GM12891 (cell line): ENCODE data around the gene TP53BP2.

ENCODE experiments used
- DNase-seq: peaks from one replicate; pipeline ENCODE4 v3.0.0; 2011; ENCODE audit warnings: low spot score; ENCODE audit not compliant: insufficient read length
- FAIRE-seq: peaks from 2 replicates; lab custom pipeline; 2011; peaks lifted over from hg19 to GRCh38; lab: Jason Lieb, UNC
- PAX5 ChIP-seq: IDR thresholded peaks from 2 replicates; pipeline ENCODE4 v1.6.1; 2011; ENCODE audit warnings: low read length, moderate library complexity, mild to moderate bottlenecking; ENCODE audit not compliant: insufficient read depth, severe bottlenecking
- POLR2A ChIP-seq: IDR thresholded peaks from 2 replicates; pipeline ENCODE4 v1.6.1; 2011; ENCODE audit warnings: low read depth, low read length, control low read depth
- POLR2AphosphoS5 ChIP-seq: IDR thresholded peaks from 2 replicates; pipeline ENCODE4 v1.6.1; 2011; ENCODE audit warnings: low read depth, low read length, control low read depth
- POU2F2 ChIP-seq: IDR thresholded peaks from 2 replicates; pipeline ENCODE4 v1.6.1; 2011; ENCODE audit warnings: low read depth, mild to moderate bottlenecking, control low read depth, low read length, moderate library complexity
- SPI1 ChIP-seq: IDR thresholded peaks from 2 replicates; pipeline ENCODE4 v1.6.1; 2011; ENCODE audit warnings: low read depth, low read length, control low read depth
- TAF1 ChIP-seq: IDR thresholded peaks from 2 replicates; pipeline ENCODE4 v1.6.1; 2011; ENCODE audit warnings: low read depth, low read length, control low read depth

The TP53BP2 gene

GRCh38 chr1:223832637-223832943 lies 13.2 kb downstream of the TP53BP2 start:
- peak; percentile 81 for FAIRE-seq

GRCh38 chr1:223831755-223832636 lies 13.8 kb downstream of the TP53BP2 start:
- no peak for TF ChIP-seq POU2F2
- TF ChIP-seq POLR2A = no peak
- TF ChIP-seq POLR2AphosphoS5 = no peak
- no peak for TF ChIP-seq TAF1
- no peak for TF ChIP-seq SPI1
- TF ChIP-seq PAX5 = no peak
- no peak for FAIRE-seq
- DNase-seq = no peak

More at GRCh38 chr1:223832637-223832943, 13.2 kb downstream of the TP53BP2 start:
- TF ChIP-seq POU2F2 (no peak), POLR2AphosphoS5 (no peak), PAX5 (no peak), TAF1 (no peak), SPI1 (no peak), POLR2A (no peak)
- DNase-seq = no peak

- no peak for DNase-seq
- TF ChIP-seq POU2F2 = no peak
- TF ChIP-seq POLR2A = no peak
- no peak for FAIRE-seq
Measured at GRCh38 chr1:223829678-223830077, 16.1 kb downstream of the TP53BP2 start.

GRCh38 chr1:223828162-223828848 lies 17.4 kb downstream of the TP53BP2 start:
- no peak for DNase-seq
- TF ChIP-seq POLR2A (no peak), PAX5 (no peak), SPI1 (no peak), POLR2AphosphoS5 (no peak), POU2F2 (no peak), TAF1 (no peak)
- no peak for FAIRE-seq

GRCh38 chr1:223827193-223827663 lies 18.5 kb downstream of the TP53BP2 start:
- no peak for TF ChIP-seq TAF1
- TF ChIP-seq PAX5 = no peak
- no peak for TF ChIP-seq POU2F2
- no peak for TF ChIP-seq SPI1
- TF ChIP-seq POLR2AphosphoS5 = no peak
- TF ChIP-seq POLR2A = no peak
- no peak for FAIRE-seq
- no peak for DNase-seq

GRCh38 chr1:223825767-223826748 lies 19.7 kb downstream of the TP53BP2 start:
- no peak for TF ChIP-seq POU2F2
- no peak for TF ChIP-seq PAX5
- TF ChIP-seq POLR2AphosphoS5 = no peak
- no peak for TF ChIP-seq POLR2A
- no peak for TF ChIP-seq SPI1
- no peak for TF ChIP-seq TAF1
- FAIRE-seq = no peak

GRCh38 chr1:223824712-223825111 lies 21.0 kb downstream of the TP53BP2 start:
- DNase-seq (no peak), FAIRE-seq (no peak)
- TF ChIP-seq POLR2AphosphoS5 (no peak), SPI1 (no peak), TAF1 (no peak), POU2F2 (no peak), POLR2A (no peak), PAX5 (no peak)

More at GRCh38 chr1:223825767-223826748, 19.7 kb downstream of the TP53BP2 start:
- no peak for DNase-seq

- TF ChIP-seq PAX5 (no peak), TAF1 (no peak), POLR2AphosphoS5 (no peak), POU2F2 (no peak), POLR2A (no peak), SPI1 (no peak)
- FAIRE-seq (no peak), DNase-seq (no peak)
Measured at GRCh38 chr1:223824287-223824686, 21.5 kb downstream of the TP53BP2 start.

GRCh38 chr1:223820971-223821370 lies 24.8 kb downstream of the TP53BP2 start:
- FAIRE-seq (no peak), DNase-seq (no peak)
- no peak for TF ChIP-seq SPI1
- no peak for TF ChIP-seq POLR2A
- TF ChIP-seq POLR2AphosphoS5 = no peak
- no peak for TF ChIP-seq PAX5
- no peak for TF ChIP-seq POU2F2
- no peak for TF ChIP-seq TAF1
